Activated CD4-positive, alpha-beta T cell treated with anti-CD3 and anti-CD28 coated beads for 48 hours (primary cell): Measurements from ENCODE around the gene CRLF1.

ENCODE experiments used
- DNase-seq: peaks from one replicate; pipeline ENCODE4 v3.0.0-alpha.2; 2020

The CRLF1 gene, protein sequence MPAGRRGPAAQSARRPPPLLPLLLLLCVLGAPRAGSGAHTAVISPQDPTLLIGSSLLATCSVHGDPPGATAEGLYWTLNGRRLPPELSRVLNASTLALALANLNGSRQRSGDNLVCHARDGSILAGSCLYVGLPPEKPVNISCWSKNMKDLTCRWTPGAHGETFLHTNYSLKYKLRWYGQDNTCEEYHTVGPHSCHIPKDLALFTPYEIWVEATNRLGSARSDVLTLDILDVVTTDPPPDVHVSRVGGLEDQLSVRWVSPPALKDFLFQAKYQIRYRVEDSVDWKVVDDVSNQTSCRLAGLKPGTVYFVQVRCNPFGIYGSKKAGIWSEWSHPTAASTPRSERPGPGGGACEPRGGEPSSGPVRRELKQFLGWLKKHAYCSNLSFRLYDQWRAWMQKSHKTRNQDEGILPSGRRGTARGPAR

DNA sequence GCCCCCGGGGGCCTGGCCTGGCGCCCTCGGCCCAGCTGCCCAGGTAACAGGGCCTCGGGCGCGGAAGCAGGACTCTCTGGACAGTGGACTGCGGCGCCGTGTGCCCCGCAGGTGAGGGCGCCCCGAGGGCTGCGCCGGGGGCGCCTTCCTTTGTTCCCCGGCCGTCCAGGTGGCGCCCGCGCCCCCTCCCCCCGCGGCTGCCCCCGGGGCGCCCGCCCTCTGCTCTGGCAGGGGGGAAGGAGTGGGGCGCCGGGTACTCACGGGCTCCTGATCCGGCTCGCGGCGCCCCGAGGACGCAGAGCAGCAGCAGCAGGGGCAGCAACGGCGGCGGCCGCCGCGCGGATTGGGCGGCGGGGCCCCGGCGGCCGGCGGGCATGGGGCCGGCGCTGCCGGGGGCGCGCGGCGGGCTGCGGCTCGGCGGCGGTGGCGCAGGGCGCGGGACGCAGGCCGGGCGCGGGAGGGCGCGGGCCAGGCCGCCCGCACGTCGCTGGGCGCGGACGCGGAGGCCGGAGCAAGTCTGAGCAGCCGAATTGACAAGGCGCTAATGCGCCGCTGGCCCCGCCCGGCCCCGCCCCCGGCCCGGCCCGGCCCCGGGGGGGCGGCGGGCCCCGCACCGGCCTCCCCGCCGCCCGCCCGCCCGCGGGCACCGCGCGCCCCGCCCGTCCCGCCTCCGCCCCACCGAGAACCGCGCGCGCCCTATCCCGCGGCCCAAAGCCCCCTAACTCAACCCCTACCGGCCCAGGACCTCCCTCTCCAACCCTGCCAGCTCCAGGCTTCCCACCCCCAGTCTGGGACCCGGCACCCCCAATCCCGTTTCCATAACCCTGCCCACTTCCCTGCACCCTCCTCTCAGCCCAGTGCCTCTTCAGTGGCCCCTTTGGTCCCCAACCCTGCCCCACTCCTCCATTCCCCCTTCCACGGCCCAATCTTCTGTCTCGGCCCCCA is at the start of gene CRLF1:
Gene CRLF1, minus strand, starts transcription at position 519 of the 945 bp plus-strand sequence. Its CDS starts 143 bp downstream, at position 376.
- DNase-seq: no peak

DNA sequence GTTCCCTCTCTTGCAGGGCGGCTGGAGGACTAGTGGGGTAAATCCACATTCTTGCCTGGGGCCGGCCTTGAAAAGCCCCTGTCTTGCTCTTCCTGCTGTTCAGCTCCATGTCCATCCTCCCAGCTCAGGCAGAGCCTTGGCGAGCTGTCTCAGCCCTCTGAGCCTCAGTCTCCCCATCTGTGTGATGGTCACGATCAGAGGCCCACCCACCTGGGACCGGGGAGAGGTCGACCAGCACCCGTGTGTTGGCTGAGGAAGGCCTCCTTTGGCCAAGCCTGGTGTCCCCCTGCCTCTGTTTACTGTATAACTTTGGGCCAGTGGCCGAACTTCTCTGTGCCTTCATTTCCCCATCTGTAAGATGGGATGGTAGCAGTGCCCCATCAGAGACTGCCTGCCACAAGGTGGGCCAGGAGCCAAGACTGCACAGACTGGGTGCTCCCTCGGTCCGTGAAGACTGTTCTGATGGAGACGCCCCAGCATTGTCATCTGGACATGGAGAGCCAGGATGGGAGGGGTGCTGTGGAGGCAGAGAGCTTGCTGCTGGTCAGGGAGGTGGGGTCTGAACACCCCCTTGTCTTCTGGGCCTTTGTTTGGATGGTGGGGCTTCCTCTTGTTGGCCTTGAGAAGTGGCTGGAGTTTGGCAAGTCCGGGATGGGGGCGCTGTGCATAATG is 48.7 kb upstream of the CRLF1 start:
- no peak for DNase-seq

DNA sequence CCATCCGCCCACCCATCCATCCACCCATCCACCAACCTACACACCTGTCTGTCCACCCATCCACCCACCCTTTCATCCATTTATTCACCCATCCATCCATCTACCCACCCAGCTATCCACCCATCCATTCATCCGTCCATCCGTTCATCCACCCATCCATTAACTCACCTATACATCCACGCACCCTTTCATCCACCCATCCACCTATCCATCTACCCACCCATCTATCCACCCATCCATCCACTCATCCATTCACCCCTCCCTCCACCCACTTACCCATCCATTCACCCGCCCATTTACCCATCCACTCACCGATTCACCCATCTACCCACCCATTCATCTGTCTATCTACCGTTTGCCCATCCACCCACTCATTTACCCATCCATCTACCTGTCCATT is 47.9 kb upstream of the CRLF1 start:
- DNase-seq: no peak

DNA sequence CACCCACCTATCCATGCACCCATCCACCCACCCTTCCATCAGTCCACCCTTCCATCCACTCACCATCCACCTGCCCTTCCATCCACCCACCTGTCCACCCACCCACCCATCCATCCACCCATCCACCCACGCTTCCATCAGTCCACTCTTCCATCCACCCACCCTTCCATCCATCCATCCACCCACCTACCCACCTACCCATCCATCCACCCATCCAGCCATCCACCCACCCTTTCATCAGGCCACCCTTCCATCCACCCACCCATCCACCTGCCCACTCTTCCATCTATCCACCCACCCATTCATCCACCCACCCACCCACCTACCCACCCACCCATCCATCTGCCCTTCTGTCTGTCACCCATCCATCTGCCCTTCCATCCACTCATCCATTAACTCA is 47.3 kb upstream of the CRLF1 start:
- no peak for DNase-seq

DNA sequence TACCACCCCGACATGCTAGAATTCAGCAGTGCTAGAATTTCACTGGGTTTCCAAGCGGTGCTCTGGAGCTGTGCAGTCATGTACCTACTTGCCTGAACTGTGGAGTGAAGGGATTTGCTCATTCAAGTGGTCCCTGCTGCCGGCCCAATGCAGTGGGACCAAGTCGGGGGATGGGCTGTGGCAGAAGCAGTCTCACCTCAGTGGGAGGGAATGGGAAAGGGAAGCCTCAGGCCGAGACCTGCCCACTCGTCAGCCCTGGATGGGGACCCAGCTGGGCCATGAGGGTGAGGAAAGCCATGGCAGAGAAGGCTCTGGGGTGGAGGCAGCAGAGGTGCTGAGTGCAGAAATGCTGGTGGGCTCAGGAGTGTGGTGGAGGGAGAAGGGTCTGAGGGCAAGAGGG is 45.1 kb upstream of the CRLF1 start:
- DNase-seq: no peak

DNA sequence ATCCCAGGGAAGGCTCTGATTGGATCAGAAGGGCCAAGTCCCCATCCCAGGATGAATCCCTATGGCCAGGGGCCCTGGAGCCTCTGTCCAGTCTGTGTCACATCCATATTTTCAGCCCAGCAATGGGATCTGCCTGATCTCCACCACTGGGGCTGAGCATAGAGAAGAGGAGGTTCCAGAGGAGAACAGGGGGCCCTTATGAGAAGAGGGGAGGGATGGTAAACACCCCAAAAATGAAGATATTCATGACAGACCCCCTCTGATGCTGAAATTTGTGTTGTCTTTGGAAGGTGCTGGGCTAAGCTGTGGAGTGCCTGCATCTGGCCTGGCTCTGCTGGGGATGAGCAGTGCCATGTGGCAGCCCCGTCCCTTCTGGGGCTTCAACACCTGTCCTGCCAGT is 44.7 kb upstream of the CRLF1 start:
- no peak for DNase-seq

DNA sequence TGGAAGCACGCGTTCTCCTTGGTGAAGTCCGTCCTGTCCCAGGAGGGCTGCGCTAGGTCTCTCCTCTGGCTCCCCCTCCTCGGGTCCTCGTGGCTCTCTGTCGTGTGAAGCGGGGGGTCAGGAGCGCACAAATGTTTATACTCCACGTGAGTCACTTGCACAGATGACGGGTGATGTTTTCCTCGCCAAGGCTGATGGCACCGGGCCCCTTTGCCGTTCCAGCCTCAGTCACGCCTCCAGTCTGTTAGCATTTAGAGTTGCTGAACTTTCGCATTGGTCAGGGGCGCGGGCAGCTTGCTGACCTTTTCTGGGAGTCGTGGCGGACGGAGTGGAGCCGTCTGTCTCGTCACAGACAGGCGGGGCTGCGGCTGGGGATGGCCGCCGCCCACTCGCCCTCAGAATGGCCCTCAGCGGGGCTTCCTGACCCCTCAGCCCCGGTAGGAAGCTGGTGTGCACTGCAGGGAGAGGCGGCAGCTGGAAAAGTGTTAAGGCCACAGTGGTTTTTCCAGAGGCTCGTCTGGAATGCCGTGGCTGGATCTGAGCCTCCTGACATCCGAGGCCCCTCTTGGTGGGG is 44.0 kb upstream of the CRLF1 start:
- no peak for DNase-seq

DNA sequence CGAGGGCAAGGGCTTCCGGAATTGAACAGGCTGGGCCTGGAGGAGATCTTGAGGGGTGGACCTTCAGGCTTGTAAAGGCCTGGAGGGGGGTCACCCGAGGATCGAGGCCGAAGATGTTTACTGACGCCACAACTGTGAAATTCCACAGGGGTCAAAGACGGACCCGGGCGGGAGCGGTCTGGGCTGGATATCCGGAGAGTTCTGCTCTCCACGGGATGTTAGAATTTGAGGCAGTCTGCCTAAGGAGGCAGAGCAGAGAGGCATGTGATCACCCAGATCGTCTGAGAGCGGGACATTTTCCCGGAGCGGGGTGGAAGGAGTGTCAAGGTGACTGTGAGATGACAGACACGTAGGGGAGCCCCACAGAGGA is 43.4 kb upstream of the CRLF1 start:
- DNase-seq: no peak

DNA sequence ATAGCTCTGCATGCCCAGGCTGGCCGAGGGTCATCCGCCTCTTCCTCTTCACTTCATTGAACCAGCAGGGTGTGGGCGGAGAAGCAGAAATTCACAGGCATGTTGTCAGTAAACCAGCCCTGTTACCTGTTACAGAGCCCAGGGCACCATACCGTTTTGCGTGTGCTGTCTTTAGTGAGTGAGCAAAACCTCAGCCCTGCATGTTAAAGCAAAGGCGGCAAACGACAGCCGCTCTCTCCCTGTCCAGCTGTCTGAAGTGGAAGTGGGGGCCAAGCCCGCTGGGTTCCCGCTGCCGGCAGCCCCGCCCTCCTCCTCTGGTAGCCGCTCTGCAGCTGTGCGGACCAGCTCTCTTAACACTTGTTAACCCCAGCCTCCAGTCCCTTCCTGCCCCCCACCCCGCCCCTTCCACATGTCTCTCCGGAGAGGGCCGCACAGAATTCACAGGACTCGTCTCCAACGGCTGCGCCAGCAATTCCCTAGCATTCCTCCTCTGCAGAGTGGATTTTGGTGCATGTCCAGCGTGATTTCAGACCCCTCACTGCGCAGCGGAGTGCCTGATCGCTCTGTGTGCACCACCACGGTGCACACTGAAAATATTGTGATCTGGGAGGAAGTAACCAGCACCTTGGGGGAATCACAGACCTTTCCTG is 42.9 kb upstream of the CRLF1 start:
- DNase-seq: no peak

DNA sequence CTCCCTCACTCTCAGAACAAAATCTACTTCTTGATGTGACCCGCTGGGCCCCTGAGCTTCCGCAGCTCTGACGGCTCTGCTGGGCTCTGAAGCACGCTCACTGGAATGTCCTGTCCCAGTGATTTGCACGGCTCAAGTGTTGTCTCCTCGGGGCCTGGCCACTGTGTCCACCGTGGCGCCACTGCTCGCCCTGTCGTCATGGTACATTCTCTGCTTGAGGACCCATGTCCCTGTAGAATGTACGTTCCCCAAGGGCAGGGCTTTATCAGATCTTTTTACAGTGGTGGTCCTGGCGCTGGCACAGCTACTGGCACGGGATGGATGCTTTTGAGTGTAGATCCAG is 42.3 kb upstream of the CRLF1 start:
- DNase-seq: no peak

DNA sequence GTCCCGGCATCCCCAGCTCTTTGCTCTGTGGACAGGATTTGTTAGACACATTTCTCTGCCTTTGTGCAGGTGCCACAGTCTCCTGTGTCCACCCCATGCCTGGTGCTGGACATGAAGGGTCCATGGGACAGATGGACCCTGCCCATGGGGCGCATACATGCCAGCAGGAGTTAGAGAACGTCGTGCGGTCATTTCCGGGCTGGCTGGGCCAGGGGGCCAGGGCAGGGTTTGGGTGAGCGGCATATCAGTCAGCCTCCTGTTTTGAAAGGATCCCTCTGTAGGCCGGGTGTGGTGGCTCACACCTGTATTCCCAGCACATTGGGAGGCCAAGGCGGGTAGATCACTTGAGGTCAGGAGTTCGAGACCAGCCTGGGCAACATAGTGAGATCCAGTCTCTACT is 41.2 kb upstream of the CRLF1 start:
- DNase-seq: no peak

DNA sequence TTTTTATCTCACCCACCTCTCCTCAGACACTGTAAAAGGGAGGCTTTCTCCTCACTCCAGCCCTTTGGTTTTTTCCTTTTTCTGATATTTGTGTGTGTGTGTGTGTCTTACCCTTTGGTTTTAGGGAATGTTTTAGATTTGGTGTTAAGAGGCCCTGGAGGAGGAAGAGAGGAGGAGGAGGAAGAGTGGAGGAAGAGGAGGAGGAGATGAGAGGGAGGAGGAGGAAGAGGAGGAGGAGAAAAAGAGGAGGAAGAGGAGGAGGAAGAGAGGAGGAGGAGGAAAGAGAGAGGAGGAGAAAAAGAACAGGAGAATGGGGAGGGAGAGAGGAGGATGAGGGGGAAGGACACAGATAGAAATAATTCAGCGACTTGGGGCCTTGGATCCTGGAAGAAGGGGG is 40.8 kb upstream of the CRLF1 start:
- DNase-seq: no peak

DNA sequence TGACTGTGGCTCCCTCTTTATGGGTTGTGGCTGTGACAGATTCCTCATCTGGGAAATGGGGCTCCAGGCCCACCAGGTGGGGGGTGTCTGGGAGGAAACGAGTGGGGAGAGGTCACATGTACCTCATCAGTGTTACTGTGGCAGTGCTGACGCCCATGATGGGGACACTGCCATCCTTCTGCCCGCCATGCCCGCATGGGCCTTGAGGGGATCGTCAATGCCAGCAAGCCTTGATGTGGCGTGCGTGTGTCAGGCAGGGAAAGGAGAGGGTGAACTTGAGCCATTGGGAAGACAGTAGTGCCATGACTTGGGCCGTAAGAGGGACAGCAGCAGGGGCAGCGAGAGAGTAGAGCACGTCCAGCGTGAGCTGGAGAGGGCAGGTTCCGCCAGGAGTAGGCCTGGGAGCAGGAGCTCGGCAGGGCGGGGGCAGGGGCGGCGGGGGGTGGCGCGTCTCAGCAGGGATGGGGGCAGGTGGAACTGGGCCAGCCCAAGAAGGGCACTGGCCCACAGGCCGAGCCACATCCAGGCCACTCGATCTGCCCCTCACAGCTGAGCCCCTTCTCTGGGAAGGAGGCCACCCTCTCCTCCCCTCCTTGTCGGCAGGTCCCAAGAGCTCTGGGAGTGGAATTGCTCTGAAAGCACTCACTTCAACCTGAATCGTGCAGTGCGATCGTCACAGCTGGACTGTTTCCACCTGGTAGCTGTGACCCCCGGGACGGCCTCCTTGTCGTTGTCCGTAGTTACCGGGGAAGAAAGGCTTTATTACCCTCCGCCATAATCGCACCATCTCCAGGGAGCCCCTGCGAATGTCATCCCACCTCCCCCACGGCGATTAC is 40.2 kb upstream of the CRLF1 start:
- no peak for DNase-seq

DNA sequence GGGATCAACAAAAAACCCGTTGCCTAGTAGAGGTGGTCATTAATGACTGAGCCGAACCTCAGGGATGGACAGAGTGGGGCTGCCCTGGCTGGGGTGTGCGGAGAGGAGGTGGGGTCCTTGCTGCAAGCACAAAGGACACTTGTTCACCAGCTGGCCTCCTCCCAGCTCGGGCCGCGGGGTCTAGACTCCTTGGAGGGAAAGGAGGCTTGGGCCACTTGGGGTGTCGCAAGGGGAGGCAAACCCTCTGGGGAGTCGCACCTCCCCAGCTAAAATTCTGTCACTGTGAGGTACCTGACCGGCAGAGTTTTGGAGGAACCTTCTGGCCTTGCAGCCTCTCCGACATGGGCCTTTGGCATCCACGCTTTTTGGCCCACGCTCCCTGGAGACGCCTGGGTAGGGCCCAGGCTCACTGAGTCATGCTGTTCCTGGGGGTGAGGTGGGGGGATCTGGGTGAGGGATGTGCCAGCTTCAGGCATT is 38.5 kb upstream of the CRLF1 start:
- DNase-seq: no peak

DNA sequence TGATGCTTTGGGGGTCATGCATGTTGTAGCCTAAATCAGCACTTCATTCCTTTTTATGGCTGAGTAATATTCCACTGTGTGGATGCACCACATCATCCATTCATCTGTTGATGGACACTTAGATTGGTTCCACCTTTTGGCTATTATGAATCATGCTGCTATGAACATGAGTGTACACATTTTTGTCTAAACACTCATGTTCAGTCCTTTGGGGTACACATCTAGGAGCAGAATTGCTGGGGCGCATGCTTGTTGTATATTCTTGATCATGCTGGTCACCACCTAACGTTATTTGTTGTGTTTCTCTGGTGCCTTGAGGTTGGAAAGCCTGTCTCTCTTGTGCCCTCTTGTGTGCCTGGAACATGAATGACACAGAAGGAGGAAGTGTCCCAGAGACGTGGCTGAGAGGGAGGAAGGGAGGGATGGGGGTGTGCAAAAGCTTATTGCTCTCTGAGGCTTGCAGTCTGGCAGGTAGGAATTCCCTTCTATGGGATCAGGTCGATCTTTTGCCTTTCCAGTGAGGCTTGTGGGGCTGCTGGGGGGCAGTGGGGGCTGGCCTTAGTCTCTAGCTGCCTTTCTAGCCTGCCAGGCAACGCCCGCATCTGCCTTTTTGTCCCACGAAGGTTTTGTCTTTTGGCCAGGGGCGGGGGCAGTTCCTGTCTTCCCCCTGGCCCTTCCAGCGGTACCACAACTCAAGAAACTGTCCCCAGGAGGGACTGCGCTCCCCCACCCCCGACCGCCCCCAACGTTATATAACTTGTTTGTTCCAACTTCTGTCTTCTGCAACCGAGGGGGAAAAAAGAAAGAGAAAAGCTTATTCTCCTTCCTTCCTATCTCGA is 37.8 kb upstream of the CRLF1 start:
- DNase-seq: no peak

DNA sequence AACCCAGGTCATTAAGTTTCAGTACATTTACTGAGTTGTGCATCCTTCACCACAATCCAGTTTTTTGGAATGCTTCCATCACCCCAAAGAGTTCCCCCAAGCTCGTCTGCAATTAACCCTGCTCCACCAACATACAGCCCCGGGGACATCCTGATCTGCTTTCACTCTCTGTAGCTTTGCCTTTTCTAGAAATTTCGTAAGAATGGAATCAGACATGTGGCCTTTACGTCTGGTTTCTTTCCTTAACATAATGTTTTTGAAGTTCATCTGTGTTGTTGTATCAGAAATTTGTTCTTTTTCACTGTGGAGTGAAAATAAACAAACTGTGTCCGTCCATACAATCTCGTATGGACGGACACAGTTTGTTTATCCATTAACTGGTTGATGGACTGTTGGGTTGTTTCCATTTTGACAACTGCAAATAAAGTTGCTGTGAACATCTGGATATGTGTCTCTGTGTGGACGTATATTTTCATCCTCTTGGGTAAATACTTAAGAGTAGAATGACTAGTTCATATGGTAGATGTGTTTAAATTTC is 33.2 kb upstream of the CRLF1 start:
- DNase-seq: no peak

DNA sequence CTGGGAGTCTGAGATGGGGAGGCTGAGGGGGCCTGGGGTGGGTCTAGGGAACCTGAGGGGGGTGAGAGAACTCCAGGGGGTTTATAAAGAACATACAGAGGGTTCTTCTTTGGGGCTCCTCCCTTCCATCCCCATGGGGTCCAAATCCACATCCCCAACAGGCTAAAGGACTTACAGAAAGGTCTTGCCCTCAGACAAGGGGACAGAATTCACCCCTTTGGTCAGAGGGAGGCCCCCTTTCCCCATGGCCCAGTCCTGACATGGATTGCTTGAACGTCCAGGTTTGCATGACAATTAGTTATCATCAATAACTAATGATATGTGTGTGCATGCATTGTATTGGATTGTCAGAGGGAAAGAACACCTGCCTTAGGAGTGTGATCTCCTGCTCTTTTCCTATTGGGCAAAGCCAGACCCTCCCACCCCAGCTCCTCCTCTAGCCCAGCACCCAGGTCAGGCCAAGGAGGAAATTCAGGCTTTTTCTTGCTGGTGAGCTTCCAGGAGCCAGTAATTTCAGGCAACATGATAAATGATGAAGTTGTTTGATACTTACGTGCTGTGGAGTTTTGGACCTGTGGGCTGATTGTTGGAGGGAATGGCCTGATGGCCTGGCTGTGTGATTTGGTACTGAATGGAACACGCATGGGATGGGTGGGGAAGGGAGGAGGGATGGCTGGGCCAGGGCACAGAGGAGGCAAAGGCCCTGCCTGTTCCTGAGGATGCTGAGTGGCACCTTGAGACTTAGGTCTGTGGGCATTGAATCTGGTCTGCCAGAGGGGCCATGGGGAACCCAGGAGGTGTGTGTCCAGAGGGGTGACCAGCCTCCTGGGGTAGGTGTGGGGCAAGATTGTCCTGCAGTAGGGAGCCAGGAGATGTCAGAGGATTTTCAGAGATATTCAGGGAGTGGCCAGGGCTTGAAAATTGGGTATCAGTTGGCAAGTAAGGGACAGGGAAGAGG is 31.4 kb upstream of the CRLF1 start:
- DNase-seq: peak; percentile 23

DNA sequence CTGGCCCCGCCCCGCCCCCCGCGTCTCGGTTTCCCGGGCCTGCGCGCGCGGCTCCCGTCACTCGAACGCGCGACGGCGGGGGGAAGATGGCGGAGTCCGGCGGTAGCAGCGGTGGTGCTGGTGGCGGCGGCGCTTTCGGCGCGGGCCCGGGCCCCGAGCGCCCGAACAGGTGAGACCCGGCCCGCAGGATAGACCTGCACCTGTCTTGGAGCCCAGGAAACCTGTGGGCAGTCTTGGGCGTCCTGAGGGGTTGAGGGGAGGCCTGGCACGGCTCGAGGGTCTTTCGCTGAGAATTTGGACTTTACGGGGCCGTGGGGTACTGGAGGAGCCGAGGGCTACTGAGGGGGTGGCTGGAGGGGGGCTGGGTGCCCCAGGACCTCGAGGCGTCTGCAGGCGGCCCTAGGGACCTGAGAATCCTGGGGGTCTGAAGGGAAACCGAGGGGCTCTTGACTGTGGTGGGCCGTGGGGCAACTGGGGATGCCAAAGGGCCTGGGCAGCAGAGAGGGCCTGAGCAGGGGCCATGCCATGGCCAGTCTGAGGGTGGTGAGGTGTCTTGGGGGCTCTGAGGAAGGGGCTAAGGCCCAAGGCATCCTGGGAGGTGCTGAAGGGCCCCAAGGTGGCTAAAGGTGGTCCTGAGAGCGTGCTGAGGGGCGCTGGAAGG is 30.5 kb upstream of the CRLF1 start, which contains the start of gene KLHL26:
Gene KLHL26, plus strand, starts transcription at position 60 of the 661 bp plus-strand sequence. Its CDS starts 27 bp downstream, at position 87.
- no peak for DNase-seq
